Vagina (tissue), 2 donors: ENCODE data around the gene BID.

Source experiments
- CTCF ChIP-seq, 3 experiments: fragments of 450-650 bp in 2 of 3; fragments of 200-600 bp in 1 of 3; sonication (generic) in 1 of 3; IDR thresholded peaks; one replicate each; pipeline ENCODE4 v1.5.1; 2017 to 2019; ENCODE audit warnings: antibody characterized with exemption in 3 of 3, mild to moderate bottlenecking in 2 of 3, moderate library complexity in 2 of 3
- POLR2A ChIP-seq, 2 donors: fragments of 450-650 bp; IDR thresholded peaks; one replicate each; pipeline ENCODE4 v1.6.1; 2017; ENCODE audit warnings: antibody characterized with exemption in 2 of 2, mild to moderate bottlenecking in 2 of 2, moderate library complexity in 2 of 2
- POLR2AphosphoS5 ChIP-seq, 2 donors: sonication (generic); formaldehyde crosslinking; IDR thresholded peaks; one replicate each; pipeline ENCODE4 v1.9.0; 2017; ENCODE audit warnings: antibody characterized with exemption in 2 of 2, mild to moderate bottlenecking in 2 of 2, low read depth in 1 of 2; ENCODE audit not compliant: insufficient read depth in 1 of 2

DNA sequence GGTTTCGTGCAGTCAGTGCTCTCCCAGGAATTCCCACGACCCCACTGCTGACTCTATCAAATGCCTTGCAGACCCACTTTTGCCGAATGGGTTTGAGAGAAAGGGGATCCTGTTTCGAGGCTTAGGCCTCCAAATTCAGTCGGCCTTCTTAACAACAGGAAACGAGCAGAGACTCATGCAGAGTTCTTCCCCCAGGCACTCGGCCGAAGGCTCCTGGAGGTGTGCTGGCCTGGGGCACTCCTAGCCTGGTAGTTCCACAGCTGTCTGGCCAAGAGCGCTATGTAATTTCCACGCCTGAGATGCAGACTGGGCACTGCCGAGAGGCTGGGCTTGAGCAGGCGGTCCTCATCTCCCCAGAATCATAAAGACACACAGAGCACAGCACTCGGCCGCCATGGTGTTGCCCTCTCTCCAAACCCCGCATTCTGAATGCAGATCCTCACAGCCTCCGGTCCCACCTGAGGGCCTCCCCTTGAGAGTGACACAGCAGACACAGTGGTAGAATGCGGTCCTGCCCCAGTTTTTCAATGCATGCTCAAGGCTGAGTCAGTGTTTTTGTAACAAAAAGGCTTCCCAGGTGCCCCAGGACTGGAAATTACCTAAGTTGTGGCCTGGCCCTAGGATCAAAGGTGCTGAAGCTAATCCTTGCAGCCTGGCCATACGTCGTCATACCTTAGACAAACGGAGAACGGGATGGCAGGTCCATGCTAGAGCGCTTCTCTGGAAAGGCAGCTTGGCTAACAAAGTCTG is 30.2 kb upstream of the BID start:
- TF ChIP-seq CTCF (IDR thresholded peaks at IDR 0.05) (no peak), POLR2A (IDR thresholded peaks at IDR 0.05) (no peak), POLR2AphosphoS5 (IDR thresholded peaks at IDR 0.05; ENCODE audit: insufficient read depth in 1 of 2, low read depth in 1 of 2) (no peak)
